Osteocyte (in vitro differentiated cells): Measurements from ENCODE around the gene GFM1. TPM values are rescaled to one million over a fixed set of nuclear protein-coding genes. Genes with fewer than 3 reads are reported as not detected.
A peak's percentile ranks its signal among the peaks of the same experiment; 100 is the strongest.

Experiments
- DNase-seq: peaks from one replicate; pipeline ENCODE4 v3.0.0; 2021; ENCODE audit warnings: mixed read lengths; ENCODE audit not compliant: unreplicated experiment; ENCODE audit errors: extremely low spot score
- H3K27ac Mint-ChIP-seq: one replicate; pipeline ENCODE4 v1.8.0; 2021; ENCODE audit warnings: mild to moderate bottlenecking, mixed read lengths; ENCODE audit not compliant: unreplicated experiment
- H3K27me3 Mint-ChIP-seq: one replicate; pipeline ENCODE4 v1.8.0; 2021; ENCODE audit warnings: mixed read lengths; ENCODE audit not compliant: unreplicated experiment
- H3K36me3 Mint-ChIP-seq: one replicate; pipeline ENCODE4 v1.8.0; 2021; ENCODE audit warnings: mixed read lengths; ENCODE audit not compliant: unreplicated experiment
- H3K4me1 Mint-ChIP-seq: one replicate; pipeline ENCODE4 v1.8.0; 2021; ENCODE audit warnings: mixed read lengths; ENCODE audit not compliant: unreplicated experiment
- H3K4me3 Mint-ChIP-seq: one replicate; pipeline ENCODE4 v1.8.0; 2021; ENCODE audit warnings: mild to moderate bottlenecking, moderate library complexity, mixed read lengths; ENCODE audit not compliant: unreplicated experiment
- H3K9me3 Mint-ChIP-seq: one replicate; pipeline ENCODE4 v1.8.0; 2021; ENCODE audit warnings: mixed read lengths; ENCODE audit not compliant: unreplicated experiment
- total RNA-seq: library from RNA; stranded (reverse); gene quantifications from 2 replicates; pipeline ENCODE4 v1.2.1, GENCODE V29; 2021
- TF ChIP-seq, protein P1 (sequence below): fragments of 200-600 bp; sonication (generic); IDR thresholded peaks from 2 replicates; pipeline ENCODE4 v1.5.0; 2021; ENCODE audit warnings: antibody characterized with exemption, mild to moderate bottlenecking, moderate library complexity

GFM1 gene
- total RNA-seq, 1 donor from 2014 or later, result 38.0 TPM

DNA sequence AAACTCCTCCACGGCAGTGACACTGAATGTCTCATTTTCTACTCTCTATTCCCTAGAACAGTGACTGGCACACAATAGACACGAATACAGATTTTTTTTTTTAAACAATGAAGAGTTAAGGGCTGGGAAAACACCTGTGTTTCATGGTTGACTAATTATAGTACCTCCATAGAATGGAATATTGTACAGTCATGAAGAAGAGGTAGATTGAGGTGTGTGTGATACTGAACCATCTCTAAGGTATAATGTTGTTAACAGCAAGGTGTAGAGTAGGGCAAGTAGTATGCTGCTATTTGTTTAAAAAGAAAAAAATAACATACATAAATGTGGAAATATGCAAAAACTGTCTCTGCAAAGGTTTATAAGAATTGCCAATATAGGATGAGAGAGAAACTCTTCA, 93.1 kb downstream of the GFM1 start:
- Mint-ChIP-seq H3K9me3 (peaks cover 7% of the 10 kb centered on the region), H3K27ac (no peak overlapping the region), H3K36me3 (peaks cover 7% of the 10 kb centered on the region), H3K27me3 (no peaks in the 10 kb centered on the region), H3K4me1 (peaks cover 5% of the 10 kb centered on the region), H3K4me3 (no peak overlapping the region)
- DNase-seq, result no peak
- TF ChIP-seq, protein P1, sequence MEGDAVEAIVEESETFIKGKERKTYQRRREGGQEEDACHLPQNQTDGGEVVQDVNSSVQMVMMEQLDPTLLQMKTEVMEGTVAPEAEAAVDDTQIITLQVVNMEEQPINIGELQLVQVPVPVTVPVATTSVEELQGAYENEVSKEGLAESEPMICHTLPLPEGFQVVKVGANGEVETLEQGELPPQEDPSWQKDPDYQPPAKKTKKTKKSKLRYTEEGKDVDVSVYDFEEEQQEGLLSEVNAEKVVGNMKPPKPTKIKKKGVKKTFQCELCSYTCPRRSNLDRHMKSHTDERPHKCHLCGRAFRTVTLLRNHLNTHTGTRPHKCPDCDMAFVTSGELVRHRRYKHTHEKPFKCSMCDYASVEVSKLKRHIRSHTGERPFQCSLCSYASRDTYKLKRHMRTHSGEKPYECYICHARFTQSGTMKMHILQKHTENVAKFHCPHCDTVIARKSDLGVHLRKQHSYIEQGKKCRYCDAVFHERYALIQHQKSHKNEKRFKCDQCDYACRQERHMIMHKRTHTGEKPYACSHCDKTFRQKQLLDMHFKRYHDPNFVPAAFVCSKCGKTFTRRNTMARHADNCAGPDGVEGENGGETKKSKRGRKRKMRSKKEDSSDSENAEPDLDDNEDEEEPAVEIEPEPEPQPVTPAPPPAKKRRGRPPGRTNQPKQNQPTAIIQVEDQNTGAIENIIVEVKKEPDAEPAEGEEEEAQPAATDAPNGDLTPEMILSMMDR, result no peak

DNA sequence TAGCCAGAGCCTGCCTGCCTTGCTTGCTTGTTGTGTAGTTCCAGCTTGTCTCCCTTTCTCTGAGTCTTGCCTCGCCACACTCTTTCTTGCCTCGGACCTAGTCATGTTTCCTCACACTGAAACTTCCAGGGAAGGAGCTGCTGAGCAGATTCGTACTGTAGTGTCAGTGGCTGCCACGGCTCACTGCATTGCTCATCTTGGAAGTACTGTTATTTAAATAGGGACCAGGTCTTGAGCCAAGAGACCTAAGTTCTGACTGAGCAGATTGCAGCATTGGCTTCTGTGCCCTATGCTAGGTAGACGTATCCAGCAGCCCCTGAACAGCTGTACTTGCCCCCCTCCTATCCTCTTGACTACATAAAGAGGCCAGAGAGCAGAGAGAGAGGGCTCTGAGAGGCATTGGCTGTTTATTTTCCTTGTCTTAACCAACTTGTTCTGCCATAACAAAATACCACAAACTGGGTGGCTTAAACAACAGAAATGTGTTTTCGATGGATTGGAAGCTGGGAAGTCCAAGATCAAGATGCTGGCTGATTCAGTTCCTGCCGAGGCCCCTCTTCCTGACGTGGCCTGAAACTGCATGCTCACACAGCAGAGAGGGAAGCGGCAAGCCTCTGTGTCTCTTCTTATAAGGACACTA, 93.8 kb downstream of the GFM1 start:
- Mint-ChIP-seq H3K4me1 (peaks cover 1% of the 10 kb centered on the region), H3K27me3 (no peaks in the 10 kb centered on the region), H3K36me3 (peaks cover 7% of the 10 kb centered on the region), H3K27ac (no peak overlapping the region), H3K4me3 (no peak overlapping the region), H3K9me3 (peaks cover 7% of the 10 kb centered on the region)
- DNase-seq, result peak; percentile 11
- TF ChIP-seq, protein P1, result no peak

DNA sequence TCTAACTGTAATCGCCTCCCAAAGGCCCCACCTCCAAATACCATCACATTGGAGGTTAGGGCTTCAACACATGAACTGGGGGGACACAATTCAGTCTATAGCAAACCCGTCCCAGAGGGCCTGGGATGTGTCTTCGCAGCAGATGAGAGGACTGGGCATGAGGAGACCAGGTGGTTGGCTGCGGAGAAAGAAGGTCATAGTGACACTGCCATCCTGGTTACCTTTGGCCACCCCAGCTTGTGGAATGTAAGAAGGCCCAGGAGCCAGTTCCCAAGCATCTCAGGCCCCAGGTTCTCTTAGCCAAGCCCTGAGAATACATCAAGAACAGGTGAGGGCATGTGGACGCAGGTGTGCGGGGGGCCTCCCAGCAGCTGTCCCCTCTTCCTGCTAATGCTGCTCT, 94.3 kb downstream of the GFM1 start:
- Mint-ChIP-seq H3K27me3 (no peaks in the 10 kb centered on the region), H3K36me3 (peaks cover 7% of the 10 kb centered on the region), H3K9me3 (peaks cover 7% of the 10 kb centered on the region), H3K4me3 (no peak overlapping the region), H3K4me1 (peaks cover 1% of the 10 kb centered on the region), H3K27ac (no peak overlapping the region)
- TF ChIP-seq, protein P1, result no peak
- no peak for DNase-seq

DNA sequence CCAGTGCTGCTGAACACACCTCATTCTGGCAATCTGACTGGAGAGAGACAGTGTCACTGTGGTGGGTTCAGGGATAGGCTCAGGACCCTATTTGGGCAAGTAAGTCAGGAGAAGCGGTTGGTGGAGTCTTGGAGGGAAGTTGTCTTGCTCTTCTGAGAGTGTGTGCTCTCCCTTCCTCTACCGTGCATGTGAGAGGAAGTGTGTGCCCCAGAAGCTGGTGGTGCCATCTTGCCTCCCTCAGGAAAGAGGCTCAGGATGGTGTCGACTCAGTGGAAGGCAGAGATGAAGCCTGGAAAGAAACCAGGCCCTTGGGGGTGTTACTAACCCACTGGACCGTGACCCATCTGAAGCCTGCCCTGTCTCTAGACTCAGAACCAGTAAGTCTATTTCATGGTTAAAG, 94.8 kb downstream of the GFM1 start:
- H3K9me3 Mint-ChIP-seq, result peaks cover 7% of the 10 kb centered on the region

DNA sequence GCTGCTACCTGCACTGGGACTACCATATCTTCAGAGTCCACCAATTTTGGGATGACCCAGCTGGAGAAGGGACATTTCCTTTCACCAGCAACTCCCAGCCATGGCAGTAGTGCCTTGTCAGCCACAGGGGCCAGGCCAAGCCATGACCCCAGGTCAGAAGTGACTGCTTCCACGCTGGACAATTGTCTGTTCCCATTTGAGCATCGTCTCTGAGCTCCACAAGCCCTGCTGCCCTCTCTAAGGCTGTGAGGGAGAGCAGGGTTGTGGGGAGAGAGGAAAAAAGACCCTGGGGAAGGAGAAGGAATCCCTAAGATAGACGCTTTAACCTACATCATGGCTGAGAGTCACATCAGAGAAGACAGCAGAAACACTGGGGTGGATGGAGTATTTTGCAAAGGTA, 95.3 kb downstream of the GFM1 start:
- DNase-seq, result no peak
- no peaks in the 10 kb centered on the region for H3K27me3 Mint-ChIP-seq
- no peak overlapping the region for H3K27ac Mint-ChIP-seq
- H3K4me3 Mint-ChIP-seq, result no peak overlapping the region
- TF ChIP-seq, protein P1, result no peak
- H3K36me3 Mint-ChIP-seq, result peaks cover 5% of the 10 kb centered on the region
- no peaks in the 10 kb centered on the region for H3K4me1 Mint-ChIP-seq
- H3K9me3 Mint-ChIP-seq, result peaks cover 7% of the 10 kb centered on the region

More for the DNA sequence above, 94.8 kb downstream of the GFM1 start:
- Mint-ChIP-seq H3K36me3 (peaks cover 5% of the 10 kb centered on the region), H3K27ac (no peak overlapping the region), H3K4me1 (no peaks in the 10 kb centered on the region), H3K4me3 (no peak overlapping the region), H3K27me3 (no peaks in the 10 kb centered on the region)
- TF ChIP-seq, protein P1, result no peak
- no peak for DNase-seq

Other genes with a start within 250 kb of the GFM1 start
- gene MLF1, start 73.3 kb upstream of the GFM1 start, total RNA-seq, result 10.6 and 11.8 TPM in 2 replicates
- gene LXN, start 28.1 kb downstream of the GFM1 start, total RNA-seq, result 4.0 and 7.3 TPM in 2 replicates
- 2.4 and 2.8 TPM in 2 replicates for gene RARRES1, start 87.9 kb downstream of the GFM1 start, total RNA-seq
- 55.0 and 55.6 TPM in 2 replicates for gene MFSD1, start 157.5 kb downstream of the GFM1 start, total RNA-seq